ENCODE data around the gene OGFR. TPM values are rescaled to one million over a fixed set of nuclear protein-coding genes. Genes with fewer than 3 reads are reported as not detected.
A peak's percentile ranks its signal among the peaks of the same experiment; 100 is the strongest.

Gene OGFR
- total RNA-seq, 1 experiment from 2014 or later: 78.9 TPM

DNA sequence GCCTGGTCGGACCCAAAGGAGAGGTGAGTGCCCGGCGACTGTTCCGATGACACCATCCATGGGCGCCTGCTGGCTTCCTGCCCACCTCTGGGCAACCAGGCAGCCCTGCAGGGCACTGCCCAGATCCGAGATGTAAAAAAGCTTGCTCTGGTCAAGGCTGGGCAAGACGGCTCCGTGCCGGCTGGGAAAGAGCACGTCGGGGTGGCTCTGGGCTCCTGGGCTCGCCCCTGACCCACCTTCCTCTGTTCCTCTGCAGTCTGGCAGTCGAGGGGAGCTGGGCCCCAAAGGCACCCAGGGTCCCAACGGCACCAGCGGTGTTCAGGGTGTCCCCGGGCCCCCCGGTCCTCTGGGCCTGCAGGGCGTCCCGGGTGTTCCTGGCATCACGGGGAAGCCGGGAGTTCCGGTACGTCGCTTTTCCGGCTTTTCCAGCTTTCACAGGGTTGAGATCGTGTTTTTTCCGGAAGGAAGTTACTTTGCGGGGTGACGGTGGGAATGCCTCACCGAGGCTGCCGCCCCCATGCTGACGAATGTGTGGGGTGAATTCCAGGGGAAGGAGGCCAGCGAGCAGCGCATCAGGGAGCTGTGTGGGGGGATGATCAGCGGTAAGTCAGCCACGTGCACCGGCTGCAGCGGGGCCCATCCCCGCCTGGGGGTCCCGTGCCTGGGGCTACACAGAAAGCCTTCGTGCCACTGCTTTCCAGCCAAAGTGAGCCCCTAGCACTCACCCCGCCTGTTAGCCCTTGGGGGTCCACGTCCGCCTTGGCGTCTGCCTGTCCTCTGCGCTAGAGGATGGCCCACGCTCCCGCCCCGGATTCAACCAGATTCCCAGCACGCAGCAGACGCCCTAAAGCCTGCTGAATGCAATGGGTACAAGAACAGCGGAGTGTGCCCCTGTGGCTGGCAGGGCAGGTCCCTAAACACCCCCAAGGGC lies 31.6 kb downstream of the OGFR start:
- H3K4me2 ChIP-seq (ENCODE audit: low read length): peak overlapping the region; percentile 76
- DNase-seq: peak; percentile 53

GRCh38 chr20:62836967-62837490 lies 32.4 kb downstream of the OGFR start:
- Histone ChIP-seq H3F3A (ENCODE audit: low read length, unreplicated experiment) (no peaks in the 10 kb centered on the region), H3K4me2 (ENCODE audit: low read length) (no peak overlapping the region), H3K4me1 (ENCODE audit: insufficient read depth, low read length) (peaks cover 38% of the 10 kb centered on the region), H4K20me1 (ENCODE audit: low read length) (no peaks in the 10 kb centered on the region), H3K79me2 (ENCODE audit: low read length) (no peaks in the 10 kb centered on the region), H3K36me3 (ENCODE audit: low read depth, low read length) (no peaks in the 10 kb centered on the region), H3K27me3 (ENCODE audit: low read length) (no peaks in the 10 kb centered on the region), H2AFZ (ENCODE audit: low read length) (no peak overlapping the region), H3K4me3 (ENCODE audit: low read length) (no peak overlapping the region), H3K9me2 (replicated peaks; ENCODE audit: low read length) (no peaks in the 10 kb centered on the region), H3K9ac (ENCODE audit: low read length) (no peak overlapping the region), H3K27ac (ENCODE audit: low read length) (no peak overlapping the region), H3K9me3 (ENCODE audit: low read length) (no peaks in the 10 kb centered on the region)
- no TSS peak for BruUV-seq (replicated peaks)
- no peak for ATAC-seq
- ChIA-PET POLR2A (ENCODE audit: unreplicated experiment) (no interaction called here), CTCF (no interaction called here)
- DNase-seq: no peak
- TF ChIP-seq EZH2 (IDR thresholded peaks at IDR 0.05; ENCODE audit: low read length, unreplicated experiment) (no peak), CTCF (conservative IDR thresholded peaks at IDR 0.05; ENCODE audit: low read depth, low read length) (no peak), EZH2phosphoT487 (IDR thresholded peaks at IDR 0.05; ENCODE audit: borderline replicate concordance, low read length) (no peak)
- intact Hi-C loops (cut with micrococcal nuclease): no loop called here

More for the DNA sequence above, 31.6 kb downstream of the OGFR start:
- Histone ChIP-seq H3K27me3 (ENCODE audit: low read length) (no peaks in the 10 kb centered on the region), H3K9me2 (replicated peaks; ENCODE audit: low read length) (no peaks in the 10 kb centered on the region), H3K4me1 (ENCODE audit: insufficient read depth, low read length) (peaks cover 38% of the 10 kb centered on the region), H2AFZ (ENCODE audit: low read length) (peak overlapping the region; percentile 60), H3K27ac (ENCODE audit: low read length) (peak overlapping the region; percentile 15; the same call in 1 of the 2 replicates), H4K20me1 (ENCODE audit: low read length) (no peaks in the 10 kb centered on the region), H3K9ac (ENCODE audit: low read length) (peak overlapping the region; percentile 39; the same call in 1 of the 2 replicates), H3F3A (ENCODE audit: low read length, unreplicated experiment) (no peaks in the 10 kb centered on the region), H3K9me3 (ENCODE audit: low read length) (no peaks in the 10 kb centered on the region), H3K4me3 (ENCODE audit: low read length) (peak overlapping the region; percentile 58), H3K79me2 (ENCODE audit: low read length) (no peaks in the 10 kb centered on the region), H3K36me3 (ENCODE audit: low read depth, low read length) (no peaks in the 10 kb centered on the region)
- intact Hi-C loops (cut with micrococcal nuclease): no loop called here
- POLR2A ChIA-PET (ENCODE audit: unreplicated experiment): no interaction called here
- CTCF ChIA-PET: interaction anchor here (0.5 kb wide), 1 partner anchor 12 kb away, joined by 3 read pairs; no protein-coding TSS in a partner anchor
- TF ChIP-seq CTCF (conservative IDR thresholded peaks at IDR 0.05; ENCODE audit: low read depth, low read length) (no peak), EZH2phosphoT487 (IDR thresholded peaks at IDR 0.05; ENCODE audit: borderline replicate concordance, low read length) (no peak), EZH2 (IDR thresholded peaks at IDR 0.05; ENCODE audit: low read length, unreplicated experiment) (no peak)
- ATAC-seq: no peak
- no TSS peak for BruUV-seq (replicated peaks)

DNA sequence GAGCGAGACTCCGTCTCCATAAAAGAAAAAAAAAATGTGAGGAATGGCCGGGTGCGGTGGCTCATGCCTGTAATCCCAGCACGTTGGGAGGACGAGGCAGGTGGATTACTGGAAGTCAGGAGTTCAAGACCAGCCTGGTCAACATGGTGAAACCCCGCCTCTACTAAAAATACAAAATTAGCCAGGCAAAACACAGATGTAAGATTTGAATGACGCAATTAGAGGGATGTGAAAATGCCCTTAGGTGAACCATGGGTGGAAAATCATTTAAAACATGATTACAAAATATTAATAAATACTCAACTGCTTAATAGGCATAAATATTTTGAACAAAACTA lies 33.1 kb downstream of the OGFR start:
- Histone ChIP-seq H3K9ac (ENCODE audit: low read length) (no peak overlapping the region), H3F3A (ENCODE audit: low read length, unreplicated experiment) (no peaks in the 10 kb centered on the region), H3K27ac (ENCODE audit: low read length) (no peak overlapping the region), H3K79me2 (ENCODE audit: low read length) (no peaks in the 10 kb centered on the region), H3K36me3 (ENCODE audit: low read depth, low read length) (no peaks in the 10 kb centered on the region), H3K4me3 (ENCODE audit: low read length) (no peak overlapping the region), H2AFZ (ENCODE audit: low read length) (no peak overlapping the region), H3K27me3 (ENCODE audit: low read length) (no peaks in the 10 kb centered on the region), H3K4me1 (ENCODE audit: insufficient read depth, low read length) (peaks cover 31% of the 10 kb centered on the region), H4K20me1 (ENCODE audit: low read length) (no peaks in the 10 kb centered on the region), H3K4me2 (ENCODE audit: low read length) (no peak overlapping the region), H3K9me2 (replicated peaks; ENCODE audit: low read length) (no peaks in the 10 kb centered on the region), H3K9me3 (ENCODE audit: low read length) (no peaks in the 10 kb centered on the region)
- no TSS peak for BruUV-seq (replicated peaks)
- DNase-seq (no peak), ATAC-seq (no peak)
- TF ChIP-seq CTCF (conservative IDR thresholded peaks at IDR 0.05; ENCODE audit: low read depth, low read length): no peak
- TF ChIP-seq EZH2 (IDR thresholded peaks at IDR 0.05; ENCODE audit: low read length, unreplicated experiment): no peak
- intact Hi-C loops (cut with micrococcal nuclease): no loop called here
- ChIA-PET POLR2A (ENCODE audit: unreplicated experiment) (no interaction called here), CTCF (no interaction called here)

Measured in PC-3 (cell line).